OCI-LY3 (cell line): Measurements from ENCODE around the gene MGMT.

Experiments
- H2AFZ ChIP-seq: fragments of 200-600, 300-600 bp; shearing (Covaris generic); 2 replicates; pipeline ENCODE4 v1.6.0; 2014; ENCODE audit warnings: antibody characterized with exemption, low read depth, low read length
- H3K27ac ChIP-seq: fragments of 200-600, 300-600 bp; sonication (generic); 2 replicates; pipeline ENCODE4 v1.5.1; 2014; ENCODE audit warnings: mild to moderate bottlenecking, low read length, moderate library complexity, mixed read lengths
- H3K27me3 ChIP-seq: fragments of 200-600, 300-600 bp; sonication (generic); 2 replicates; pipeline ENCODE4 v1.6.1; 2014; ENCODE audit warnings: low read depth, low read length, mixed read lengths
- H3K36me3 ChIP-seq: fragments of 200-600, 300-600 bp; sonication (generic); replicated peaks from 2 replicates; pipeline ENCODE3; 2014; ENCODE audit warnings: low read depth, low read length, mixed read lengths
- H3K4me1 ChIP-seq: fragments of 300-600, 200-600 bp; sonication (generic); 2 replicates; pipeline ENCODE4 v1.6.1; 2014; ENCODE audit warnings: low read length, mixed read lengths
- H3K4me2 ChIP-seq: fragments of 200-600, 300-600 bp; sonication (generic); 2 replicates; pipeline ENCODE4 v1.6.1; 2014; ENCODE audit warnings: low read length, mixed read lengths
- H3K4me3 ChIP-seq: fragments of 300-600, 200-600 bp; sonication (generic); 2 replicates; pipeline ENCODE4 v1.5.1; 2014; ENCODE audit warnings: antibody characterized with exemption, mild to moderate bottlenecking, low read length, moderate library complexity
- H3K79me2 ChIP-seq: fragments of 300-600, 200-600 bp; shearing (Covaris generic); 2 replicates; pipeline ENCODE4 v1.6.1; 2014; ENCODE audit warnings: mild to moderate bottlenecking, low read length, mixed read lengths
- H3K9ac ChIP-seq: fragments of 300-600, 200-600 bp; shearing (Covaris generic); 2 replicates; pipeline ENCODE4 v1.6.0; 2014; ENCODE audit warnings: mild to moderate bottlenecking, low read length, moderate library complexity
- H3K9me3 ChIP-seq: fragments of 200-600, 300-600 bp; shearing (Covaris generic); 2 replicates; pipeline ENCODE4 v1.6.1; 2014; ENCODE audit warnings: low read length, mixed read lengths; ENCODE audit not compliant: insufficient read depth
- H4K20me1 ChIP-seq: fragments of 200-600, 300-600 bp; sonication (generic); 2 replicates; pipeline ENCODE4 v1.6.1; 2016; ENCODE audit warnings: low read length, mixed read lengths; ENCODE audit not compliant: insufficient read depth
- CTCF ChIP-seq: fragments of 200-600, 300-600 bp; sonication (generic); IDR thresholded peaks from 2 replicates; pipeline ENCODE4 v1.5.1; 2014; ENCODE audit warnings: antibody characterized with exemption, low read length, low read depth
- EZH2phosphoT487 ChIP-seq: fragments of 200-600 bp; shearing (Covaris generic); IDR thresholded peaks from 2 replicates; pipeline ENCODE4 v1.6.1; 2018; ENCODE audit warnings: antibody characterized with exemption, mixed run types, low read depth

Gene MGMT

GRCh38 chr10:129657297-129658017, 190.4 kb downstream of the MGMT start:
- no peak for TF ChIP-seq EZH2phosphoT487
- no peak for TF ChIP-seq CTCF
- H2AFZ ChIP-seq, result no peak overlapping the region
- no peak overlapping the region for H3K4me2 ChIP-seq
- no peaks in the 10 kb centered on the region for H4K20me1 ChIP-seq
- H3K4me1 ChIP-seq, result no peaks in the 10 kb centered on the region
- no peaks in the 10 kb centered on the region for H3K36me3 ChIP-seq
- no peaks in the 10 kb centered on the region for H3K79me2 ChIP-seq
- no peak overlapping the region for H3K27ac ChIP-seq
- no peaks in the 10 kb centered on the region for H3K9me3 ChIP-seq
- no peak overlapping the region for H3K4me3 ChIP-seq
- no peak overlapping the region for H3K9ac ChIP-seq
- H3K27me3 ChIP-seq, result no peaks in the 10 kb centered on the region

GRCh38 chr10:129658376-129659072, 191.5 kb downstream of the MGMT start:
- Histone ChIP-seq H3K4me1 (no peaks in the 10 kb centered on the region), H3K27ac (no peak overlapping the region), H4K20me1 (no peaks in the 10 kb centered on the region), H3K27me3 (no peaks in the 10 kb centered on the region), H3K36me3 (no peaks in the 10 kb centered on the region), H3K79me2 (no peaks in the 10 kb centered on the region), H3K4me3 (no peak overlapping the region), H3K9me3 (no peaks in the 10 kb centered on the region), H2AFZ (no peak overlapping the region), H3K9ac (no peak overlapping the region), H3K4me2 (no peak overlapping the region)
- TF ChIP-seq EZH2phosphoT487 (no peak), CTCF (no peak)

GRCh38 chr10:129659508-129660268, 192.6 kb downstream of the MGMT start:
- Histone ChIP-seq H3K4me1 (no peaks in the 10 kb centered on the region), H3K4me3 (no peak overlapping the region), H3K27ac (no peak overlapping the region), H3K9me3 (no peaks in the 10 kb centered on the region), H3K36me3 (no peaks in the 10 kb centered on the region), H3K9ac (no peak overlapping the region), H2AFZ (no peak overlapping the region), H3K79me2 (no peaks in the 10 kb centered on the region), H3K4me2 (no peak overlapping the region), H3K27me3 (no peaks in the 10 kb centered on the region), H4K20me1 (no peaks in the 10 kb centered on the region)
- TF ChIP-seq CTCF, result no peak

GRCh38 chr10:129660569-129660968, 193.5 kb downstream of the MGMT start:
- H4K20me1 ChIP-seq, result no peaks in the 10 kb centered on the region
- no peaks in the 10 kb centered on the region for H3K9me3 ChIP-seq
- no peak overlapping the region for H3K4me3 ChIP-seq
- no peaks in the 10 kb centered on the region for H3K36me3 ChIP-seq
- no peak overlapping the region for H3K27ac ChIP-seq
- no peaks in the 10 kb centered on the region for H3K27me3 ChIP-seq
- no peaks in the 10 kb centered on the region for H3K4me1 ChIP-seq
- H3K4me2 ChIP-seq, result no peak overlapping the region
- no peaks in the 10 kb centered on the region for H3K79me2 ChIP-seq
- TF ChIP-seq EZH2phosphoT487 (no peak), CTCF (no peak)
- H2AFZ ChIP-seq, result no peak overlapping the region
- H3K9ac ChIP-seq, result no peak overlapping the region
